HG02870 (cell line): ENCODE measurements around the gene NPHP1.
"Not testable (repeated sequence)": the region's sequence is repeated elsewhere in the genome, so short reads cannot be mapped to it uniquely, and the experiment has no call there.

Source experiments
- ATAC-seq: cut with Tn5 transposase; IDR thresholded peaks from one replicate; pipeline ENCODE4 v1.9.1; 2021; ENCODE audit warnings: mild to moderate bottlenecking, moderate library complexity; ENCODE audit not compliant: unreplicated experiment

The NPHP1 gene

DNA sequence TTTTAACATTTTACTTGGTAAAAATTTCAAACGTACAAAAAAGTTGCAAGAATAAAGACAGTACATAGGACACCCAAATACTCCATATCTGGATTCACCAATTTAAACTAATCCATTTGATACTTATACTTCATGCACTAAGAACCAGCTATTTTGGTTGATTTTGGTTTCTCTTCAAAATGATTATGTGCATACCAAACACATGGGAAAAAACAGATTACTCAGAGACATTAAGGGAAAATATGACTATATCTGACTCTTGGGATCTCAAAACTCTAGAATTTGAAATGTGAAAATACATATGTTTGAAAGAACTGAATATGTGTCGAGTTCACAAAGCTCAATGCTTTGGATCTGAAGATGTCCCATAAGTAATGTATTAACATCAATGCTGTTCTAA is 73.6 kb downstream of the NPHP1 start:
- ATAC-seq = no peak

DNA sequence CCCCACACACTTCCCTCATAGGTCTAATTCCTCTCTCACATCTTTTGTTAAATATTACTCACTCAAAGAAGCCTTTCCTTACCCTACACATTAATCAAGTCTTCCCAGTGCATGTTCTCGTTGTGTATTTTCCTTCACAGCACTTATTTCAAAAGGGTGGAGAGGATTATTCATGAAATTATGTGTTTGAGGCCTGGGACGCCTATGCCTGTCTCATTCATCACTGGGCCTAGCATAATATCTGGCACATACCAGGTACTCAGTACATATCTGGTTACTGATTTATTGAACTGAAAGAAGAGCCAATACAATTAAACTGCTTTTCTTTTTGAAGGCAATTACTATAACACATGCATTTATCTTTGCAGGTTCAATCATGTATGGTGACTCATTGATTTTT is 74.1 kb downstream of the NPHP1 start:
- no peak for ATAC-seq

DNA sequence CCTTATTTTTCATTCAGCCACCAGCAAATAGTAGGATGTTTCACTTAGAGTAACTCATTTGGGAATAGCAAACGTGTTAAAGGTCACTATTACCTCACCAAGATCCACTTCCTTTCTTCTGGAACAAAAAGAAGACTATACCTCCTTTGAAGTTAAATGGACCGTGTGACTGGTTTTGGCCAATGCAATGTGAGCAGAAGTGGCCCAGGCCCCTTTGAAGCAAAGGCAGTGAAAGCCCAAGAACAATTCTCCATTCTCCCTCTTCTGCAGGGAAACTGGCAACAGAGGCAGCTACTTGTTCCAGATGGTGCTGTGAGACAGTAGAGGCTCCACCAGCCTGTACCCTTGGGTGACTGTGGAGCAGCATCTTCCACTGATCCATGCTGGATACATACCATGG is 77.9 kb downstream of the NPHP1 start:
- no peak for ATAC-seq

DNA sequence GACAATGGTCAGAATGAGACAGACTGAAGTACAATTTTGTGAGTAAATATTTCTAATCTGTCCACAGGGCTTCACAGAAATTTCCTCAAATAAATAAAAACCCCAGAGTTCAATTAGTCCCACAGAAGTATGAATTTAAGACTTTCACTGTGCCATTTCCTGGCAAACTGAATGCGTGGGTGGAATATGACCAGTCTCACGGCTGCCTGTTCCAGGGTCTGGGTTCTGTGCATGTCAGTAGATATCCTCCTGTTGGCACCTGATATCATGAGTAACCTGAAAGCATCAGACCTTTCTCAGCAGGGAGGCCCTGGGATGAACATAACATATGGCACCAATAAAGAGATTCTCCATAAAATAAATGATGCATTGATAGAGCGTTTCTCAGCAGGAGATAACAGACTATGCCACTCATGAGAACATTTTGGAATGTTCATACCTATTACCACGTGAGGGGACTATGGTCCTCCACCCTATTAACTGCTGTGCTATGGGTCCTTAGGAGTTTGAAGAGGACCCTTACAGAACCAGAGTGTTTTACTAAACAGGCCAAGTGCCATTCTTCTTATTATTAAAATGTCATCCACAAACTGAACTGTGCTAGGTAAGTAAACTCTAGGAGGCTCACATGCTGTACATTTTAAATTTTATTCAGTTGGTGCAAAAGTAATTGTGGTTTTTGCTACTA is 78.6 kb downstream of the NPHP1 start:
- no peak for ATAC-seq

DNA sequence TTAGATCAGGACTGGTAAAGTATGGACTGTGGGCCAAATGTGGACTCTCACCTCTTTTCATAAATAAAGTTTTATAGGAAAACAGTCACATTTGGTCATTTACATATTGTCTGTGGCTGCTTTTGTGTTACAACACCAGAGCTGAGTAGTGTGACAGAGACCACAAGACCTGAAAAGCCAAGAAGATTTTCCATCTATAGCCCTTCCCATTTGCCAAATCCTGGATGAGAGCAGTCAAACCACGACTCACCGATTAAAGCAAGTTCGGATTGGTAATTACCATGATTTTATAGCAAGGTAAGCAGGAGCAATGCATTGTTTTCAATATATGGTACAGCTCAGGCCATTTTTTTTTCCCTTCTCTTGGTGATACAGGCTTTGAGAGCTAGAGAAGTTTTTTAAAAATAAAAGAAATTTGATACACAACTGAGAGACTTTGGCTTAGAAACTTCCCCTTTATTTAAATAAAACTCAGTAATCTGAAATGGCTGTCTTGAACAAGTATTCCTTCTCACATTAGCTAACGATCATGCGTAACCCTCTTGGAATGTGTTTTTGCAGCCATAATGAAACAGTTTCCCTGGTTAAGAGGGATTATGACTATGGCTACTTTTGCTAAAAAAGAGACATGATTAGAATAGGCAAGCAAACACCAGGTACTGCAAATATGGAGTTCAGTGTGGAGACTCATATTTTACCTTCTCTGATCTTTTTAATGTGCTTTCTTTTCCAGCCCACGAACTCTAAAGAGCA is 79.7 kb downstream of the NPHP1 start:
- no peak for ATAC-seq

DNA sequence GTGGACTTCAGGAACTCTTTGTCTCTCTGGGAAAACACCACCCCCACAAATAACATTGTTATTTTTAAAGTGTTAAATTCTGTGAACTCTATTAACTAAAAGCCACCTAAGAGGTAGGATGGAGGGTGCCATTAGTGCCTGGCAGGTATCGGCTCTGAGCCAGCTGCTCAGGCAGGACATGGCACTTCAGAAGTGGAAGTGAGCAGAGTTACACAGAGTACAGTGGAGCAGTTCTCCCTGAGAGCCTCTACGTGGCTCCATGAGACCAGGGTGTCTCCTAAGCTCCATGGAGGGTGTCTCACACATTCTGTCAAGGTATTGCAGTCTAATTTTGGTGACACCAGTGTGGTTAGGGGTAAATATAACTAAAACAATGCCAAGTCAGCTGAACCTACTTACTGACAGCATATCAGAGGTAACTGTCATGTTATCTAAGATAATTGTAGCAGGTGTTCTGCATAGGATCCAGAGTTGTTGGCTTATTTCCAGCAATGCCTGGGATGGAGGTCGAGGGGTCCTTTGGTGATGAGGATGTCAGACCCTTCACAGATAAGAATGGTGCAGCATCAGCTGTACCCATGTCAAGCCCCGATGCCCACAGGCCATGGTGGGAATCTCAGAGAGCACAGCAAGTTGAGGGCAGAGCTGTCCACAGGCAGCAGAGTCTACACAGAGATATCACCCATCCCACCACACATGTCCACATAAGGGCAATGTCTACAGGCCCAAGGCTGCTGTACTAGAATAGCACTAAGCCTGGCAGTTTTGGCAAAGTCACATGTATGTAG is 80.6 kb downstream of the NPHP1 start:
- ATAC-seq = no peak

DNA sequence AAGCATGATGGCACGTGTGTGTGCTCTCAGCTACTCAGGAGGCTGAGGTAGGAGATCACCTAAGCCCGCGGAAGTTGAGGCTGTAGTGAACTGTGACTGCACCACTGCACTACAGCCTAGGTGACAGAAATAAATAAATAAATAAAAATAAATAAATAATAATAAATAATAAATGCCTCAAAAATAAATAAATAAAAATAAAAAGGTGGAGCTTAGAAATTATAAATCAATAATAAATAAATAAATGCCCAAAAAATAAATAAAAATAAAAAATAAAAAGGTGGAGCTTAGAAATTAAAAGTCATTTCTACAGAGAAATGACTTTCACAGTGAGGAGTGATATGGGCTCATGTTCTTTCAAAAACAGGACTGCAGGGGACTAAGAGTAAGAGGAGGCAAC is 83.2 kb downstream of the NPHP1 start:
- ATAC-seq = no peak

DNA sequence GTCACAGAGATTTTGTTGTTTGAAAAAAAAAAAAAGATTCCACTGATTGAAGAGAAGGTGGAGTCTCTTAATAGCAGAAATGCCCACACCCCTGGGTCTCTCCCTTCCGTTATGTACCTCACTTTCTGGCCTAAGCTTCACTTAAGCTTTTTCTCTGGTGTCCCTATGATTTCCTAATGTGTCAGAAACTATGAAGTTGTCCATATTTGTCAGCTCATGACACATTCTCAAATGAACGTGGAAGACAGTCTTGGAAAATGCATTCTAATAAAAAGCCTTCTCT is 83.8 kb downstream of the NPHP1 start:
- no peak for ATAC-seq

DNA sequence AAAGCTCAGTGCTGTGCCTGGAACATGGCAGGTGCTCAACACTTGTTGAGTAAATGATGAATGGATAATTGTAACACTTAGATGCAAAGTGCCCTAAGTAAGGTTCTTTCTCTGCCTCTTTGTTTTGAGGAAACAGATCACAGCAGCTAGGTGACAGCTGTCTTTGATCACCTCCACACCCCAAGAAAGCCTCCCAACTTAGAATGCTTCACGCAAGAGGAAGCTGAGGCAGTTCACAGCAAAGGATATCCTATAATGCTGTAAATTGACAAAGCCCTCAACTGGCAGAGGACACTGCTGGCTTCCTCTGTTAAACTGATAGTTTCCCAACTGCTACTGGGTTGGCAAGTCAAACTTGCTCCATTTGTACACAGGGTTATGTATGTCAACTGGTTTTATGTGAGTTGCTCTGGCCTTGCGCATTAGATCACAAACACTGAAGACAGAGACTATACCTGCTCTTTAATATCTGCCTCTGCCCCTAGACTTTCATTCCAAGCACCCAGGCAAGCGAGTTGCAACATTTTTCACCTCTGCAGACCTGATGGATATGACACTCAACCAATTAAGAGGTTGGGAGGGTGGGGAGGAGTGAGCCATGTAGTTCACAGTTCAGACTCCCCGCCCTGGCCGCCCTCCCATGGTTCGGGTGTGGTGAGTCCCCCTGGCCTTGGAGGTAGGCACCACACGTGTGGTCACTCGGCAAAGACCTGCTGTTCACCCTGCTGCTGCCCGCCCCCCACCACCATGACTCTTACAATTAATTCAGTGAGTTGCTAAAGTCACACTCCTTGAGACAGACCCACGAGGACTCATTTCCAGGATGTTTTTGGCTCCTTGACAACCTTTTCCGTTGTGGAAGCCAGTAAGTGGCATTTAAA is 84.4 kb downstream of the NPHP1 start:
- ATAC-seq = no peak

DNA sequence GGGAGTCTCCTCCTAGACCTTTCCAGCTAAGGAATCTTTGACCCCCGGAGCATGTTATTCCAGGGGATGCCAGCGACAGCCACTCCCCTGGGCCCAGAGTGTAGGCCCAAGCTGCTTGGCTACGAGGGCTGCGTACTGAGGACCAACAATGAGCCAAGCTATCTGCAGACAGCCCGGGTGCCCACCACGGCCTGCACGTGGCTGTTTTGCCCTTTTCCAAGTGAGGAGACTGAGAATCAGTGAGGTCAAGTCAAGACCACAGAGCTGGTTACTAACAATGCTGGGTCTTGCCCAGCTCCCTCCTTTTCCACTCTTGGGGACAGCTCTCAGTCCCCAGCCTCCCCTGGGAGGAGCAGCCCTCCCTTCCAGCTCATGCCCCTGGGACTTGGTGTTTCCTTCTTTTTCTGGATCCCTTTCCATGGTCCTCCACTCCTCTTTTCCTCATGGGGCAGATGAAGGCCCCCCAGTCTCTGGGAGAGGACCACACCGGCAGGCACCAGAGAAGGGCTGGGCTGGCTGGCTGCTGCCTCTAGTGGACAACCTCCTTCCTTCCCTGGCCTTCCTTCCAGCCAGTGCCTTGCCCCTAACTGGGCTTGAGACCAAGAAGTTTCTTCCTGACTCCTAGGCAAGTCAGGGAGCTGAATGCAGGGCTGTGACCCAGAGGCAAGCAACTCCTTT is 88.6 kb downstream of the NPHP1 start:
- ATAC-seq = no peak

DNA sequence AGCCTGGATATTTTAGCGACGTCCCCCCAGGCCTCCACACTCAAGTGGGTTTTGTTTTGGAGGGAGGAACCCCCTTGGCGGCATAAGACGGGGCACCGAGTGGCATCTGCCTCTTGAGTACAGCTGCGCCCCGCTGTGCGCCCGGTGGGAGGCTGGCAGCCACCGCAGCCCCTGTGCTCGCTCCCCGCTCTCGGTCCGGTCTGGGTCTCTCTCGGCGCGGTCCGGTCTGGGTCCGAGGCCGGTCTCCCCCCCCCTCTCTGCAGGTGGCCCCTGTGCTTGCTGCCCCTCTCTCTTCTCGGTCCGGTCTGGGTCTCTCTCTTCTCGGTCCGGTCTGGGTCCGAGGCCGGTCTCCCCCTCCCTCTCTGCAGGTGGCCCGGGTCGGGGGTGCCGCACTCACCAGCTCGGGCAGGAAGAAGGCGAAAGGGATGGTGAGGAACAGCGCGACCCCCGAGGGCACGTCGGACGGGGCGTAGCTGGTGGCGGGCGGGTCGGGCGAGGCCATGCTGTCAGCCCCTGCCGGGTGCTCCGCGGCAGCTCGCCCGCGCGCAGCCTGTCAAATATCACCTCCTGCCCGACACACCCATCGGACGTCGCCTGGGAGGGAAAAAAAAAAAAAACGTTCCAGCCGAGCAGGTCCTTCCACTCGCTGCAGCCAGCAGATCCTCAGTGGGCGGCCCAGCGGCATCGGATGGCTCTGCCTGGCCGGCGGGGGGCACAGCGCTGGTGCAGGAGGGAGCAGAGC is 89.4 kb downstream of the NPHP1 start, which contains the start of gene MALL:
Gene MALL, minus strand, starts transcription at position 532 of the 742 bp plus-strand sequence. Its CDS starts 30 bp downstream, at position 502.
- ATAC-seq = no peak

DNA sequence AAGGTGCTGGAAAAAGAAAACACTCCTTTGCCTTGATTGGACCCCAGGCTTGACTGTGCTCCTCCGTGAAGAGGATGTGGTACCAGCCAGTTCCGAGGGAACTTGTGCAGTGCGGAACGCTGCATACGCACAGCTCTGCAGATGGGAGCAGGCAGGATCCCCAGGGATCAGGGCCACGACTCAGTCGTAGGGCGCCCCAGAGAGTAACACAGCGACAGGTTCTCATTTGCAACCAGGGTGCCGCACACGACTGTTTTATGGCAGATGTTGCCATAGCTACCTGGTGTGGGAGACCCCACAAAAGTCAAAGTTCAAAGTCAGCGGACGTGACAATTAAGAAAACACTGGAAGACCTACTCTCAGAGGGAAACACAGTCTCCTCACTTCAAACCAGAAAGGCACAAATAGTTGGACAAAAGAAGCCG is 90.0 kb downstream of the NPHP1 start:
- ATAC-seq = no peak

DNA sequence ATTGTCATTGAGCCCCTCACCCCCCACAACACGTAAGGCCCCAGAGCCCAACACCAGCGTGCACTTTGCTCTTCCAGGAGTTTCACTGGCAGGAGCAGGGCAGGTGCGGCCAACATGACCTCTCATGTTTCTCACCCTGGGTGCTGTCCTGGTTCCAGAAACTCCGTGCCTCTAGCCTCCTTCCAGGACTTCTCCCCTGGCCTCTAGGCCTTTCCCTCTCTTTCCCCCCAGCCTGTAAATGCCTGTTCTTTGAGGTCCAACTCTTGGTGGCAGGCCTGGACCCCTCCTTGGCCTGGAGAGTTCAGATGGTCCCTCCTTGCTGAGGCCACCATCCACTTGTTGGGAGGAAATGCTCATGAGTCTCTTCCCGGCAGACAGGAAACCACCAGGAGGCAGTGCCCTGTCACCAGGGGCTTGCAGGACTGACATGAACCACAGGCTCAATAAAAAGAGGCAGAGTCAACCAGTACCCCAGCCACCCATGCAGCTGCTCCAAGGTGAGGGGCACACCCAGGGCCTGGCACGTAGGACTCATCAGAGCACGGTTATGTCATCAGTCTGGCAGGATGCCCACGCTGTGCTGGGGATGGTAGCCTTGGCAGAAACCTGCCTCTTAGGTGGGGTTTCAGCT is 90.7 kb downstream of the NPHP1 start:
- no peak for ATAC-seq

DNA sequence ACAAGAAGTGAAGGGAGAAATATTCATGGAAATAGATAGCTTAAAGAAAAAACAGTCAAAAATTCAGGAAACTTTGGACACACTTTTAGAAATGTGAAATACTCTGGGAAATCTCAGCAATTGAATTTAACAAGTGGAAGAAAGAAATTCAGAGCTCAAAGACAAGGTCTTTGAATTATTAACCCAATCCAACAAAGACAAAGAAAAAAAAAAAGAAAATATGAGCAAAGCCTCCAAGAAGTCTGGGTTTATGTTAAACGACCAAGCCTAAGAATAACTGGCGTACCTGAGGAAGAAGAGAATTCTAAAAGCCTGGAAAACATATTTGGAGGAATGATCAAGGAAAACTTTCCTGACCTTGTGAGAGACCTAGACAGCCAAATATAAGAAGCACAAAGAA is 96.5 kb downstream of the NPHP1 start:
- ATAC-seq = not testable (repeated sequence)

DNA sequence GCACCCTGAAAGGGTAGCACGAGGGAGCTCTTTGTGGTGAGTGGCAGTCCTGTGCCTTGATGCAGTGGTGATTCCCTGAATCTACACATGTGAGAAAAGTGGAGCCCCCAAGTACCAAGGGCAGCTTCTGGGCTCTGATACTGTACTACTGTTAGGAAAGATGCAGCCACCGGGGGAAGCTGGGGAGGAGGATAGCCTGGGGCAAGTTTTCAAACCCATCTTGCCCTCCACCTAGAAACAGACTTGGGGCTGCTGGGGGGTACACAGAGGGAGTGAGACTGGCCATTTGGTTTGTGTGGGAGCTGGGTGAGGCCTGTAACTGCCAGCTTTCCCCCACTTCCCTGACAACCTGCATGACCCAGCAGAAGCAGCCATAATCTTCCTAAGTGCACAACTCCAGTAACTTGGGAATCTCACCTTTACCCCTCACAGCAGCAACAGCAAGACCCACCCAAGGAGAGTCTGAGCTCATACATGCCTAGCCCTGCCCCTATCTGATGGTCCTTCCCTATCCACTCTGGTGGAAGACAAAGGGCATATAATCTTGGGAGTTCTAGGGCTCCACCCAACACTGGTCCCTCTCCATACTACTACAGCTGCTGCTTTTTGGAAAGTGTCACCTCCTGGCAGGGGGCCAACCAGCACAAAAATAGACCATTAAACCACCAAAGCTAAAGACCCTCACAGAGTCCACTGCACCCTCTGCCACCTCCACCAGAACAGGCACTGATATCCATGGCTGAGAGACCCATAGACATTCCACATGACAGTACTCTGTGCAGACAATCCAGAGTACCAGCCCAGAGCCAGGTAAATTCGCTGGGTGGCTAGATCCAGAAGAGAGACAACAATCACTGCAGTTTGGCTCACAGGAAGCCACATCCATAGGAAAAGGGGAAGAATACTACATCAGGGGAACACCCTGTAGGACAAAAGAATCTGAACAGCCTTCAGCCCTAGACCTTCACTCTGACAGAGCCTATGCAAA is 97.4 kb downstream of the NPHP1 start:
- ATAC-seq = no peak

DNA sequence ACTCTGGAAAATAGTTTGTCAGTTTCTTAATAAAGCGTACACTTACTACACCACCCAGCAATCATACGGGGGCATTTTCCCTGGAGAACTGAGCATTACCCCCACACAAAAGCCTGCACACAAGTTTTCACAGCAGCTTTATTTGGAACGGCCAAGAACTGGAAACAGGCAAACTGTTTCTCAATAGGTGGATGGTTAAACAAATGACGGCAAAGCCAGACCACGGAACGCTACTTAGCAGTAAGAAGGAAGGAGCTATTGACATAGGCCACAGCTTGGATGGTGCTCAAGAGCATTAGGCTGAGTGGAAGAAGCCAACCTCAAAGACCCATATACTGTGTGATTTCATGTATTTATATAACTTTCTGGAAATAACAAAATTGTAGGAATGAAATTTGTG is 98.2 kb downstream of the NPHP1 start:
- no peak for ATAC-seq

DNA sequence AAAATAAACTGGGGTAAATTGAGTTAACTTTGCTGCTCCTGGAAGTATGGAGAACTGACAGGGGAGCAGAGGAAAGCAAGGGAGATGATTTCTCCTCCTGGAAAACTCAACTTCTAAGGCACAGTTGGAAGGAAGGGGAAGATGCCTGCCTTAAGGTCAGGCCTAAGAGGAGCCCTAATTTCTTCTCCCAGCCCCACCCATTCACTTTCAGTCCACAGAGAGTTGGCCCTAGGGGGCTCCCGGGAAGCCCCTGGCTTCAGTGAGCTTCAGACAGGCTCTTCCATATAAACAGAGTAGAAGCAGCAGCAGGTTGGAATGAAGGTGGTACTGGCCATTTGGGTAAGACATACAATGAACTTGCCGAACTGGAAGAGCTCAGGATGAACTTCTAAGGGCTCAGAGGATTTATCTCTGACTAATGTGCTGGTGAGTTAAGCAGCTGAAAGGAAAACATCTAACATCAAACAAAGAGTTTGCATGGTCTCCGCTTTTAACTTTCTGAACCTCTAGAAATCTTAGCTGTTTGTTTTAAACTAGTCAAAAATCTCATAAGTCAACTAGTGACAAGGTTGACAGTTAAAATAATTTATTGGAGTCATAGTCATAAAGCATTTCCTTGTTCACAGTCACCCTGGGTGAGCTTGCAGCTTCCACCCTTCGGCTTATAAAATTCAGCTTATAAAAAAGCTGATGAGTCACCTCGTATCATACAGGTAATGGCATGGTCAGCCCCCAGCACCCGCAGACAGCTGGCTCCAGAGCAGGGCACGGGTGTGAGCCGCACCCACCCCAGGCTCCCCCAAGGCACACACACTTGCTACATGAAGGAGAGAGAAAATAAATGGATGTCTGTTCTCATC is 99.0 kb downstream of the NPHP1 start:
- ATAC-seq = no peak
